GM15510 (cell line): ENCODE measurements around the gene DGKK.

Source experiments
- POLR2A ChIP-seq: IDR thresholded peaks from 3 replicates; pipeline ENCODE4 v1.6.1; 2011; ENCODE audit warnings: borderline replicate concordance; ENCODE audit not compliant: insufficient read length; ENCODE audit errors: extremely low read depth

Gene DGKK

DNA sequence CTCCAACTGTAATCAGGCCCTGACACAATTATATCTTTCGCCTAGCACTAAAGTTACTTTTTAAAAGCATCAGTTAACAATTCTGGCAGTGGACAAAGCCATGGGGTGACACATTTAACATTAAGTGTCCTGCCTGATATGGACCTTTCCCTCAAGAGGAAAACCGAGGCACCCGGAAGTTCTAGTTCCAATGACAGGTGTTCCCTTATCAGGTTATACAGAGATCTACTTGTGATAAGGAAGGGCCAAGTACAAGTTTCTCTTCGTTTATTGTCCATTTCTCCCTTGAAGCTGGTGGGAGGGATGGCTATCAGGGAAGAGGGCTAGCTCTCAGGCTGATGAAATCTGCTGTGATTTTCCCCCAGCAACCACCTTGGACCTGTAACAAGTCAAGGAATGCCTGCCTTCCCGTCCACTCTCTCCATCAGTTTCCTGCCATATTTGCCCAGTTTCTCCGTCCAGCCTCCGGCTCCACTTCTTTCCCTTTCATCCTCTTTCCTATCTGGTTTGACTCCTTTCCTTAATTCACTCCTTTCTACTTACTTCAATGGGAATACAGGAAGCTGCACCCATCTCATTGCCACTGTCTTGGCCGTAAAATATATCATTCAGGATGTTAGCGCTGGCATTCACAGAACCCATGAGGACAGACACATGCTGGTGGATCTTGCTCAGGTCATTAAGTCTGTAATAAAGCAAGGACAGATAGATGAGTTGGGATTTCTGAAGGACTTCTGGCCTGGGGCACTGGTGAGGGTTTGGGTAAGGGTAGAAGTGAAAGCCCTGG is 95.0 kb downstream of the DGKK start:
- no peak for TF ChIP-seq POLR2A

DNA sequence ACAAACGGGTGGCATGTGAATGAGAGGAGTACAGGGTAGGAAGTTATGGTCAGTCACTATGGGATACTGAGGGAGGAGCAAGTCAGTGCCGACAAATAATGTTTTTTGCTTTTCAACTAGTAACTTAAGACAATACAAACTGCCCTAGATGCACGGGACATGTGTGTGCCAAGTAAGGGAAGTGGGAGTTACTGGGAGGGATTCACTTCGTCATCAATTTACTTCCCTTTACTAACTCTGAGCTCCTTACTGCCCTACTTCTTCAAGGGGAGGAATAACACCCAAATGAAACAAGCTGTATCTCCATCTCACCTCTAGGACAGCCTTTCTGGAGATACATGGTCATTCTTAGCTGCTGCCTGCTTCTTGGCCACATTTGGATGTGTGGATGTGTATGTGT is 97.7 kb downstream of the DGKK start:
- TF ChIP-seq POLR2A = no peak

DNA sequence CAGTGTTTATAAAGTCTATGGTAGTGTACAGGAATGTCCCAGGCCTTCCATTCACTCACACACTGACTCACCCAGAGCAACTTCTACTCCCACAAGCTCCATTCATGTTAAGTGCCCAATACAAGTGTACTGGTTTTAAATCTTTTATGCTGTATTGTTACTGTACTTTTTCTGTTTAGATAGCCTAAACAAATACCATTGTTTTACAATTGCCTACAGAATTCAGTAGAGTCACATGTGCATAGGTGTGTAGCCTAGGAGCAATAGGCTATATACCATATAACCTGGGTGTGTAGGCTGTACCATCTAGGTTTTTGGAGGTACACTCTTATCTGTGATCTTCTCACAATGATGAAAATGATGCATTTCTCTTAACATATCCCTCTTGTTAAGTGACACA is 126.7 kb downstream of the DGKK start:
- TF ChIP-seq POLR2A = no peak

DNA sequence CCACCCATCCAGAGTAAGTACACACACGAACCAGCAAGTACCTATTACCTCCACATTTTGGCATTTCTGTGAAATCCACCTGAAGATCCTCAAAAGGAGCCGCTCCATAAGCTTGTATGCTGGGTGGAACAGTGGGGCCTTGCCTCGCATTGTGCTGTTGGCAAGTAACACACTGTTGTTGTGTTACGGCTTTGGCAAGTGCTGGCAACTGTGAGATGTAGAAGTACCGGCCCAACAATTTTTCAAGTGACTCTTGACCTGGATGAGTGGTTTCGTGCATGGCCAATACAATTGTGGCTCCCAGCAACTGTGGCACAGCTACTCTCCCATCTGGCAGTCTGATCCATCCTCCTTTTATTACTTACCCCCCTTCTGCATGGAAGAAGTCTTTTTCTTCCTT is 137.3 kb downstream of the DGKK start:
- TF ChIP-seq POLR2A = no peak

DNA sequence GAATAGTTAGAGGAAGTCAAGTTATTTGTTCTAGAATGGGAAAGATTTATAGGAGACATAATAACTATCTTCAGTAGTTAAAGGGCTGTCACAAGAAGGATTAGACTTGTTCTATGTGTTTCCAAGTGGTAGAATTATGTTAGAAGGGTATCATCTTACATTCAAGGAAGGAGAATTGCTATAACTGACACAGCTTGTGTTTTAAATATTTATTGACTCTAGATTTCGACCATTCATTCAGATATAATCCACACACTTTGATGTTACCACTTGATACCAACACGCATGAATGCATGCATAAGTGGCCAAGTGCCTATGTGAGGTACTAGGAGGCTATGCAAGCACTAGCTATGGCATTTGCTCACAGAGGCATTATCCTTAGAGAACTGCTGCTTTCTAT is 143.4 kb downstream of the DGKK start:
- TF ChIP-seq POLR2A = no peak
